Kidney (tissue), 14 donors: ENCODE measurements around the gene BCKDK. TPM values are rescaled to one million over a fixed set of nuclear protein-coding genes. Genes with fewer than 3 reads are reported as not detected.

Experiments used
- DNase-seq, 5 donors: peaks; one replicate each; pipeline ENCODE4 v3.0.0-alpha.2; 2013 to 2020
- FAIRE-seq: peaks from 2 replicates; lab custom pipeline; 2012; peaks lifted over from hg19 to GRCh38; lab: Jason Lieb, UNC
- H3K27ac ChIP-seq, 2 donors: one replicate each; pipeline ENCODE4 v1.7.0; 2013; ENCODE audit warnings: low read depth in 2 of 2, low read length in 2 of 2, inconsistent platforms in 1 of 2
- H3K27me3 ChIP-seq: one replicate; pipeline ENCODE4 v1.7.1; 2013; ENCODE audit warnings: low read length, inconsistent platforms; ENCODE audit not compliant: control insufficient read depth, insufficient read depth
- H3K36me3 ChIP-seq, 3 donors: one replicate each; pipeline versions ENCODE4 v1.7.0 to v1.7.1; 2013; ENCODE audit warnings: low read length in 3 of 3, control low read depth in 1 of 3, inconsistent platforms in 1 of 3; ENCODE audit not compliant: insufficient read depth in 3 of 3, control insufficient read depth in 2 of 3
- H3K4me1 ChIP-seq, 3 donors: one replicate each; pipeline versions ENCODE4 v1.7.0 to v1.7.1; 2013; ENCODE audit warnings: low read length in 3 of 3, inconsistent platforms in 1 of 3, low read depth in 1 of 3; ENCODE audit not compliant: control insufficient read depth in 2 of 3, insufficient read depth in 2 of 3
- H3K4me3 ChIP-seq, 3 donors: one replicate each; pipeline versions ENCODE4 v1.7.0 to v1.8.1; 2013; ENCODE audit warnings: low read length in 3 of 3, control low read depth in 1 of 3, inconsistent platforms in 1 of 3
- H3K9ac ChIP-seq, 3 donors: one replicate each; pipeline versions ENCODE4 v1.7.0 to v1.7.1; 2013; ENCODE audit warnings: low read length in 3 of 3, control low read depth in 1 of 3, inconsistent platforms in 1 of 3
- H3K9me3 ChIP-seq, 3 donors: one replicate each; pipeline versions ENCODE4 v1.7.0 to v1.7.1; 2013; ENCODE audit warnings: low read length in 3 of 3, control low read depth in 1 of 3, inconsistent platforms in 1 of 3; ENCODE audit not compliant: control insufficient read depth in 2 of 3, insufficient read depth in 1 of 3
- CTCF ChIP-seq: IDR thresholded peaks from 3 replicates; pipeline ENCODE4 v1.5.1; 2012; ENCODE audit warnings: mild to moderate bottlenecking, moderate library complexity, borderline replicate concordance; ENCODE audit not compliant: insufficient read depth; ENCODE audit errors: extremely low read depth
- intact Hi-C: fragments of 100-400 bp; cut with DNase I; formaldehyde crosslinking; loops from one replicate; pipeline ENCODE4 v1.11.1; 2022
- polyA plus RNA-seq: library from polyadenylated mRNA; stranded (reverse); fragments of 350-450 nt; fragmentation: Illumina TruSeq; extraction: RNeasy Lipid Tissue Mini Kit (QIAGEN cat#74804); gene quantifications from one replicate; pipeline ENCODE4 v1.2.3, GENCODE V29; 2014; ENCODE audit warnings: low read depth, low replicate concordance; ENCODE audit not compliant: insufficient read depth
- total RNA-seq: library from RNA; stranded (reverse); fragmentation: NEBNext Ultra II Directional; extraction: Animal tissue kit (Norgen Biotek cat#: 25700); gene quantifications from one replicate; pipeline ENCODE4 v1.2.1, GENCODE V29; 2021
- donor health status: control.
- donor health status: control.
- donor health status: control.
- donor health status: control.
- donor health status: control.
- donor health status: DM: yes; HTN: yes; CAD: no.
- donor health status: Normal renal cell carcinoma (clear cell type).

BCKDK gene
- total and polyA plus RNA-seq, 2 donors from 2014 or later = 47.6 to 70.6 TPM

- Histone ChIP-seq H3K27ac (no peak overlapping the region), H3K9ac (no peak overlapping the region), H3K4me3 (no peak overlapping the region), H3K36me3 (peaks cover 4 to 19% (median 19%) of the 10 kb centered on the region in 3 donors), H3K27me3 (no peaks in the 10 kb centered on the region), H3K9me3 (no peaks in the 10 kb centered on the region), H3K4me1 (no peaks in the 10 kb centered on the region)
- DNase-seq (no peak), FAIRE-seq (no peak)
- intact Hi-C loops = no loop called here
- no peak for TF ChIP-seq CTCF
These were observed 25.7 kb upstream of the BCKDK start for GRCh38 chr16:31082368-31083045.

- DNase-seq = no peak
These were observed 25.1 kb upstream of the BCKDK start for GRCh38 chr16:31083081-31083480.

GRCh38 chr16:31083556-31083955, 24.6 kb upstream of the BCKDK start:
- Histone ChIP-seq H3K9me3 (no peaks in the 10 kb centered on the region), H3K9ac (no peak overlapping the region), H3K4me1 (no peaks in the 10 kb centered on the region), H3K27ac (no peak overlapping the region), H3K36me3 (peaks cover 4 to 11% (median 11%) of the 10 kb centered on the region in 3 donors), H3K4me3 (no peak overlapping the region), H3K27me3 (no peaks in the 10 kb centered on the region)
- no peak for TF ChIP-seq CTCF
- DNase-seq (no peak), FAIRE-seq (no peak)
- intact Hi-C loops = no loop called here

More at GRCh38 chr16:31083081-31083480, 25.1 kb upstream of the BCKDK start:
- no peak overlapping the region for H3K4me3 ChIP-seq
- no peaks in the 10 kb centered on the region for H3K4me1 ChIP-seq
- no peak overlapping the region for H3K27ac ChIP-seq
- H3K27me3 ChIP-seq = no peaks in the 10 kb centered on the region
- intact Hi-C loops = no loop called here
- no peak for FAIRE-seq
- no peak overlapping the region for H3K9ac ChIP-seq
- no peaks in the 10 kb centered on the region for H3K9me3 ChIP-seq
- H3K36me3 ChIP-seq = peaks cover 4 to 14% (median 13%) of the 10 kb centered on the region in 3 donors
- TF ChIP-seq CTCF = no peak
